H1 (cell line): ENCODE results near the gene FOXO6. TPM values are rescaled to one million over a fixed set of nuclear protein-coding genes. Genes with fewer than 3 reads are reported as not detected.

ENCODE experiments used
- CREB1 ChIP-seq: IDR thresholded peaks from 2 replicates; pipeline ENCODE4 v1.6.1; 2012; ENCODE audit warnings: inconsistent platforms
- EZH2 ChIP-seq: fragments of 200-600 bp; sonication (generic); IDR thresholded peaks from 2 replicates; pipeline ENCODE4 v1.7.1; 2012; ENCODE audit warnings: low read depth, mild to moderate bottlenecking, moderate library complexity, low read length, inconsistent platforms; ENCODE audit not compliant: severe bottlenecking
- polyA plus RNA-seq, 7 experiments: library from polyadenylated mRNA; depleted of rRNA in 3 of 7; stranded (reverse) in 5 of 7; unstranded in 2 of 7; fragments of >200 nt in 5 of 7; fragments of 200-250 nt in 2 of 7; gene quantifications; 1 replicate in 5 of 7; 2 replicates in 1 of 7; 4 replicates in 1 of 7; pipeline versions ENCODE4 v1.2.1 to v1.2.3, GENCODE V29; 2011 to 2013; ENCODE audit warnings: missing spikeins in 2 of 7, mixed read lengths in 2 of 7
- total RNA-seq: library from RNA; stranded (reverse); fragmentation: NEBNext Ultra II Directional; extraction: Animal tissue kit (Norgen Biotek cat#: 25700); gene quantifications from 2 replicates; pipeline ENCODE4 v1.2.1, GENCODE V29; 2021

Gene FOXO6
- total and polyA plus RNA-seq, 2 of the 8 experiments (the other 6 are each of a cell fraction or from before 2014, with no cell fraction given), result 0.59 to 3.0 TPM

- TF ChIP-seq EZH2 (no peak), CREB1 (no peak)
Measured at GRCh38 chr1:41329662-41330587, 31.3 kb upstream of the FOXO6 start (continued).
